HepG2 (cell line): ENCODE data around the gene NEK7. TPM values are rescaled to one million over a fixed set of nuclear protein-coding genes. Genes with fewer than 3 reads are reported as not detected.

ENCODE experiments used
- AGO2 ChIP-seq: fragments of 200-400 bp; formaldehyde crosslinking; optimal IDR thresholded peaks from 2 replicates; pipeline ENCODE3; 2017; ENCODE audit warnings: mild to moderate bottlenecking, low read depth, low read length, moderate library complexity
- BCL6 ChIP-seq: IDR thresholded peaks from 2 replicates; pipeline ENCODE4 v1.6.1; 2016; ENCODE audit warnings: missing genetic modification reagents, missing compliant biosample characterization
- CREM ChIP-seq, 2 experiments: sonication (generic) in 1 of 2; formaldehyde crosslinking in 1 of 2; IDR thresholded peaks; 2 replicates each; pipeline versions ENCODE4 v1.4.0 to v1.6.1; 2016 to 2020; ENCODE audit warnings: antibody characterized with exemption in 1 of 2, mild to moderate bottlenecking in 1 of 2, missing genetic modification reagents in 1 of 2
- E2F1 ChIP-seq: sonication (generic); formaldehyde crosslinking; IDR thresholded peaks from 2 replicates; pipeline ENCODE4 v1.5.0; 2020; ENCODE audit warnings: missing genetic modification reagents
- FOXO4 ChIP-seq: sonication (generic); formaldehyde crosslinking; conservative IDR thresholded peaks from 2 replicates; pipeline ENCODE4 v1.8.1; 2023; ENCODE audit warnings: missing genetic modification reagents
- HES4 ChIP-seq: sonication (generic); formaldehyde crosslinking; IDR thresholded peaks from 2 replicates; pipeline ENCODE4 v1.9.0; 2021; ENCODE audit warnings: mild to moderate bottlenecking, missing genetic modification reagents, borderline replicate concordance
- HNF1A ChIP-seq, 2 experiments: sonication (generic) in 1 of 2; formaldehyde crosslinking in 1 of 2; IDR thresholded peaks; 2 replicates each; pipeline versions ENCODE4 v1.4.0 to v1.6.1; 2016 to 2020; ENCODE audit warnings: borderline replicate concordance in 1 of 2, low read depth in 1 of 2, mild to moderate bottlenecking in 1 of 2, missing genetic modification reagents in 1 of 2
- IRF2 ChIP-seq: IDR thresholded peaks from 2 replicates; pipeline ENCODE4 v1.6.1; 2018; ENCODE audit warnings: missing genetic modification reagents, missing compliant biosample characterization
- POLR2A ChIP-seq, 2 experiments: IDR thresholded peaks; 2 replicates each; pipeline ENCODE4 v1.6.1; 2011; ENCODE audit warnings: low read depth in 2 of 2, low read length in 2 of 2, mild to moderate bottlenecking in 1 of 2, moderate library complexity in 1 of 2; ENCODE audit not compliant: insufficient read depth in 1 of 2
- RXRB ChIP-seq: IDR thresholded peaks from 2 replicates; pipeline ENCODE4 v1.6.1; 2016; ENCODE audit warnings: borderline replicate concordance, missing genetic modification reagents, missing compliant biosample characterization
- SKI ChIP-seq: fragments of 450-650 bp; IDR thresholded peaks from one replicate; pipeline ENCODE4 v1.6.1; 2018; ENCODE audit warnings: mild to moderate bottlenecking; ENCODE audit not compliant: partially characterized antibody
- TAF1 ChIP-seq: sonication (generic); formaldehyde crosslinking; IDR thresholded peaks from 2 replicates; pipeline ENCODE4 v1.4.0; 2020; ENCODE audit warnings: missing genetic modification reagents
- ZBTB49 ChIP-seq: sonication (generic); formaldehyde crosslinking; IDR thresholded peaks from 2 replicates; pipeline ENCODE4 v1.4.0; 2020; ENCODE audit warnings: missing genetic modification reagents, borderline replicate concordance
- ZBTB7B ChIP-seq: sonication (generic); formaldehyde crosslinking; IDR thresholded peaks from 2 replicates; pipeline ENCODE4 v1.4.0; 2020; ENCODE audit warnings: missing genetic modification reagents
- ZFX ChIP-seq: sonication (generic); formaldehyde crosslinking; IDR thresholded peaks from 2 replicates; pipeline ENCODE4 v1.4.0; 2020; ENCODE audit warnings: mild to moderate bottlenecking, low read depth, missing genetic modification reagents, moderate library complexity
- ZNF577 ChIP-seq: sonication (generic); formaldehyde crosslinking; IDR thresholded peaks from 2 replicates; pipeline ENCODE4 v1.4.0; 2020; ENCODE audit warnings: mild to moderate bottlenecking, low read depth, missing genetic modification reagents, borderline replicate concordance
- polyA plus RNA-seq, 8 experiments: library from polyadenylated mRNA; depleted of rRNA in 3 of 8; stranded (reverse) in 7 of 8; unstranded in 1 of 8; fragments of >200 nt; fragmentation: Illumina TruSeq in 4 of 8; extraction: Trizol in 4 of 8; gene quantifications; 2 replicates each; pipeline versions ENCODE4 v1.2.1 to v1.2.3, GENCODE V29; 2011 to 2016; ENCODE audit warnings: low read depth in 4 of 8, missing spikeins in 1 of 8, mixed read lengths in 1 of 8; ENCODE audit not compliant: insufficient read depth in 1 of 8
- total RNA-seq, 5 experiments: library from RNA; depleted of rRNA; stranded (reverse); fragments of >200 nt; fragmentation: Illumina TruSeq; extraction: Trizol; gene quantifications; 2 replicates each; pipeline ENCODE4 v1.2.3, GENCODE V29; 2016; ENCODE audit warnings: low read depth in 1 of 5

The NEK7 gene
- total and polyA plus RNA-seq, 2 of the 13 experiments (the other 11 are each of a cell fraction or from before 2014, with no cell fraction given) = 18.1 to 19.2 TPM

GRCh38 chr1:198162091-198162767 is 5.4 kb downstream of the NEK7 start (continued):
- TF ChIP-seq HNF1A (IDR thresholded peaks at IDR 0.05; ENCODE audit: low read depth) = no peak
- TF ChIP-seq HNF1A (CRISPR knock-in tag; IDR thresholded peaks at IDR 0.05; ENCODE audit: borderline replicate concordance) = peak; percentile 34; the same call in 1 of the 2 replicates
- peak; percentile 72 for TF ChIP-seq RXRB (CRISPR knock-in tag)
- TF ChIP-seq HES4 (CRISPR knock-in tag) = no peak
- no peak for TF ChIP-seq CREM (IDR thresholded peaks at IDR 0.05)
- no peak for TF ChIP-seq CREM (CRISPR knock-in tag; IDR thresholded peaks at IDR 0.05)
- no peak for TF ChIP-seq SKI
- no peak for TF ChIP-seq E2F1 (CRISPR knock-in tag)
- TF ChIP-seq AGO2 = no peak
- TF ChIP-seq ZFX (CRISPR knock-in tag) = peak; percentile 33; the same call in 1 of the 2 replicates
- peak; percentile 59; the same call in 1 of the 2 replicates for TF ChIP-seq ZBTB7B
- no peak for TF ChIP-seq TAF1 (CRISPR knock-in tag)
- TF ChIP-seq IRF2 (CRISPR knock-in tag) = 0 out of 2 replicates have a peak, but pooled peaks have one; percentile 56
- TF ChIP-seq FOXO4 (CRISPR knock-in tag) = no peak
- no peak for TF ChIP-seq ZBTB49 (CRISPR knock-in tag)
- TF ChIP-seq ZNF577 (CRISPR knock-in tag) = no peak
- TF ChIP-seq BCL6 (CRISPR knock-in tag) = peak; percentile 82
- no peak for TF ChIP-seq POLR2A (IDR thresholded peaks at IDR 0.05; ENCODE audit: insufficient read depth in 1 of 2, low read depth in 2 of 2, low read length in 2 of 2)
